DMS153 treated with DMSO at 0.1 percent for 48 hours (cell line): ENCODE measurements around the gene GDA.

Experiments used
- DNase-seq: peaks from one replicate; lab custom pipeline; 2025; ENCODE audit not compliant: unreplicated experiment; lab: John Stamatoyannopoulos, UW

Gene GDA

GRCh38 chr9:72149231-72149975 lies at the start of gene GDA:
GDA (plus strand) TSS chr9:72149440; CDS start chr9:72149560, 120 bp downstream.
- DNase-seq, result no peak

- no peak for DNase-seq
Observed at GRCh38 chr9:72102520-72102919, 46.7 kb upstream of the GDA start.

- DNase-seq, result no peak
Observed at GRCh38 chr9:72113056-72113455, 36.2 kb upstream of the GDA start.

- no peak for DNase-seq
Observed at GRCh38 chr9:72119853-72120252, 29.4 kb upstream of the GDA start.

- no peak for DNase-seq
Observed at GRCh38 chr9:72124947-72125346, 24.3 kb upstream of the GDA start.

- DNase-seq, result no peak
Observed at GRCh38 chr9:72127753-72128152, 21.5 kb upstream of the GDA start.

- no peak for DNase-seq
Observed at GRCh38 chr9:72128526-72128925, 20.7 kb upstream of the GDA start.

GRCh38 chr9:72129271-72130156 lies 19.7 kb upstream of the GDA start:
- DNase-seq, result no peak

- no peak for DNase-seq
Observed at GRCh38 chr9:72130321-72130720, 18.9 kb upstream of the GDA start.

GRCh38 chr9:72131206-72131605 lies 18.0 kb upstream of the GDA start:
- DNase-seq, result no peak

- no peak for DNase-seq
Observed at GRCh38 chr9:72132052-72132451, 17.2 kb upstream of the GDA start.

- no peak for DNase-seq
Observed at GRCh38 chr9:72133365-72134035, 15.7 kb upstream of the GDA start.

- no peak for DNase-seq
Observed at GRCh38 chr9:72134801-72135200, 14.4 kb upstream of the GDA start.

GRCh38 chr9:72137697-72138365 lies 11.4 kb upstream of the GDA start:
- DNase-seq, result no peak

- no peak for DNase-seq
Observed at GRCh38 chr9:72139226-72139625, 10.0 kb upstream of the GDA start.

GRCh38 chr9:72140586-72140985 lies 8.7 kb upstream of the GDA start:
- no peak for DNase-seq

GRCh38 chr9:72141484-72141883 lies 7.8 kb upstream of the GDA start:
- no peak for DNase-seq

GRCh38 chr9:72144756-72145492 lies 4.3 kb upstream of the GDA start:
- DNase-seq, result no peak

GRCh38 chr9:72145733-72146505 lies 3.3 kb upstream of the GDA start:
- DNase-seq, result no peak

GRCh38 chr9:72147676-72148075 lies 1.6 kb upstream of the GDA start:
- DNase-seq, result no peak
